Colon (tissue), 2 donors: ENCODE measurements around the gene TPRX1.
"Not testable (repeated sequence)": the region's sequence is repeated elsewhere in the genome, so short reads cannot be mapped to it uniquely, and the experiment has no call there.

ENCODE experiments used
- FAIRE-seq: peaks from 2 replicates; lab custom pipeline; 2012; peaks lifted over from hg19 to GRCh38; lab: Jason Lieb, UNC
- donor health status: control.
- donor health status: control.

The TPRX1 gene

DNA sequence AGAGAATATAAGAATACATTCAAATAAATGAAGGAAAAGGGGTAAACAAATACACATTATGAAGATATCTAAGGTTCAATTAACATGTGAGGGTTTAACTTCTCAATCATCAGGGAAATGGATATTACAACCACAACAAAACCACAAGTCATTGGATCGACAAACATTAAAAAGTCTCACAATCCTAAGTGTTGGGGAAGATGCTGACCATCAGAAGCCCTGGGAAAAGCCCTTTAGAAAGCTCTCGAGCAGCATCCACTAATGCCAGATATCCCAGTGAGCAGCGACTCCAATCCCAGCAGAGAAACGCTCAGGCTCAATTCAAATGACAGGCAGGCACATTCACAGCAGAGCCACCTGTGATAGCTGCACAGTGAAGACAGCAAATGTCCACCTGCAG, 3.1 kb downstream of the TPRX1 start:
- FAIRE-seq: no peak

- FAIRE-seq: no peak
Measured at GRCh38 chr19:47798904-47799266, 5.5 kb downstream of the TPRX1 start.

DNA sequence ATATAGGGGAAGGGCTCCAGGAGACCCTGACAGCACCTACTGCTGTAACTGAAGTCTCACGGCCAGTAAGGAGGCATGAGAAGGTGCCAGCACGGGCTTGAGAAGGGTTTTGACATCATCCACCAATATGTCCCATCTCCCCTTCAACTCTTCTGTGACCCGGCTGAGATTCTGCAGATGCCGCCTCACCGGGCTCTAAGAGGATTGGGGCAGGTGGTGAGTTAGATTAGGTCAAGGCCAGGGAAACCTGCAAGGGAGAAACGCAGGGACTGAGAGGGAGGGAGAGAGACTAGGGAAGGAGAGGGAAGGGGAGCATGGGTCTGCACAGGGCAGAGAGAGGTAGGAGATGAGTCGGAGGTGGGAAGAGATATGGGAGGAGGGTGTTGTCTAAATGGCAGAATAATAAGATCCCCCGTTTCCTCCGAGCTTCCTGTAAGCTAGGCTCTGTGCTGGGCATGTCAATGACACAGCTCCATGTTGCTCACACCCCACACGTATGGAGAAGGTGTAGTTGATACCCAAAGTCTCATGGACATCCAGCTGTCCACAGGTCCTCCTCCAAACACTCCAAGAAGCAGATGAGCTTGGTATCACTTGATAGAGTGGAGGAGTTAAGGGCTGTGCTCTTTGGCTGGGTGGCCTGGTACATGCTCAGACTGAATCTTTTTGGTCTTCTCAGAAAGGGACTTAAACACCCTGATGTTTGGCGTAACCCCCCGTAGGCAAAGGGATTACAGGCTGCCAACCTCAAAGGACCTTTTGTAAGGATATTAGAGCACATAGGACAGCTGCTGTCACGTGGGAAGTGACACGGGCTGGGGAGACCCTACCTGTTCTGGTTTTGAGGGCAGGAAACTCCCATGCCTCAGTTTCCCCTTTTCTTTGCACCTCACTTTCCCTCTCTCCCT, 6.1 kb downstream of the TPRX1 start:
- FAIRE-seq: no peak

GRCh38 chr19:47796785-47797184, 7.6 kb downstream of the TPRX1 start:
- FAIRE-seq: no peak

GRCh38 chr19:47794526-47794925, 9.8 kb downstream of the TPRX1 start:
- FAIRE-seq: no peak

DNA sequence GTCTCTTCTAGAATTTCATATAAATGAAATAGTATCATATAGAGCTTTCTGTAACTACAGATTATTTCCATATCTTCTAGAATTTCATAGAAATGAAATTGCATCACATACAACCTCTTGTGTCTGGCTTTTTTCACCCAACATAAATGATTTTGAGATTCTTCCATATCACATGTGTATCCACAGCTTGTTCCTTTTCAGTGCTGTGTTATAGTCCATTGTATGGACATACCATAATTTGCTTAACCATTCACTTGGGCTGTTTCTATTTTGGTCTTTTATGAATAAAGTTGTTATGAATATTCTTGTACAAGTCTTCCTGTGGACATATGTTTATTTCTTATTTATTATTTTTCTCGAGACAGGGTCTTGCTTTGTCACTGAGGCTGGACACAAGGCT, 11.7 kb downstream of the TPRX1 start:
- no peak for FAIRE-seq

GRCh38 chr19:47790398-47790814, 13.9 kb downstream of the TPRX1 start:
- FAIRE-seq: no peak

DNA sequence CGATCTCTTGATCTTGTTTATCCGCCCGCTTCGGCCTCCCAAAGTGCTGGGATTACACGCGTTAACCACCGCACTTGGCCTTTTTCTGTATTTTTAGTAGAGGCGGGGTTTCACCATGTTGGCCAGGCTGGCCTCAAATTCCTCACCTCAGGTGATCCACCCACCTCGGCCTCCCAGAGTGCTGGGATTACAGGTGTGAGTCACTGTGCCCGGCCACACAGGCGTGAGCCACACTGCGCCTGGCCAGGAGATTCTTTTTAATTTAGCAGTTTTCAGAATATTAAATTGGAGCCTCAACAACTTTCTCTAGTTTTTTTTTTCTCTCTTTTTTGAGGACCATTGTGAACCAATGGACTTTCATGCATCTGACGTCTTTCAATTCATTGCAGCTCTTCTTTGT, 14.5 kb downstream of the TPRX1 start:
- FAIRE-seq: not testable (repeated sequence)

DNA sequence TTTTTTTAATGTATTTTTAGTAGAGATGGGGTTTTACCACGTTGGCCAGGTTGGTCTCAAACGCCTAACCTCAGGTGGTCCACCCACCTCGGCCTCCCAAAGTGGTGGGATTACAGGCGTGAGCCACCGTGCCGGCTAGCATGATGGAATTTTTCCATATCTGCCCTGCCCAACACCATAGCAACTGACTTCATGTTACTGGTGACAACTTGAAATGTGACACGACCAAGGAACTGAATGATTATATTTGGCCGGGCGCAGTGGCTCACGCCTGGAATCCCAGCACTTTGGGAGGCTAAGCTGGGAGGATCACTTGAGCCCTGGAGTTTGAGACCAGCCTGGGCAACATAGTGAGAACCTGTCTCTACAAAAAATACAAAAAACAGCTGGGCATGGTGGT, 17.0 kb downstream of the TPRX1 start:
- FAIRE-seq: not testable (repeated sequence)

GRCh38 chr19:47786566-47786965, 17.8 kb downstream of the TPRX1 start:
- no peak for FAIRE-seq

DNA sequence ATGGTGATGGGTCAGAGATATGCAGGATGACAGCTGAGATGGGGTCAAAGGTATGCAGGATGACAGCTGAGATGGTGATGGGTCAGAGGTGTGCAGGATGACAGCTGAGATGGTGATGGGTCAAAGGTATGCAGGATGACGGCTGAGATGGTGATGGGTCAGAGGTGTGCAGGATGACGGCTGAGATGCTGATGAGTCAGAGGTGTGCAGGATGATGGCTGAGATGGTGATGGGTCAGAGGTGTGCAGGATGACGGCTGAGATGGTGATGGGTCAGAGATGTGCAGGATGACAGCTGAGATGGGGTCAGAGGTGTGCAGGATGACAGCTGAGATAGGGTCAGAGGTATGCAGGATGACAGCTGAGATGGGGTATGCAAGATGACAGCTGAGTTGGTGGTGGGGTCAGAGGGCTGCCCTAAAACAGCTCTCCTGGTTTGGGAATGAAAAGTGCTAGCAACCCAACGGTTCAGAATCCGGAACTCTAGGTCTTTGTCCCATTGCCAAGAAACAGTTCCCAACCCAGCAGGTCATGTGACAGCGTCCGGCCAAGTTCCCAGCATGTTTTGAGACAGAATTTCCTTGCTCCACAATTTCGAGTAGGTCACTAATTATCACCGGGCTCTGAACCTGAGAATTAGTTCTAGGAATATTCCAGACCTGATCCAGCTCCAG, 22.6 kb downstream of the TPRX1 start:
- FAIRE-seq: no peak

- FAIRE-seq: no peak
Measured at GRCh38 chr19:47780215-47780551, 24.2 kb downstream of the TPRX1 start.

DNA sequence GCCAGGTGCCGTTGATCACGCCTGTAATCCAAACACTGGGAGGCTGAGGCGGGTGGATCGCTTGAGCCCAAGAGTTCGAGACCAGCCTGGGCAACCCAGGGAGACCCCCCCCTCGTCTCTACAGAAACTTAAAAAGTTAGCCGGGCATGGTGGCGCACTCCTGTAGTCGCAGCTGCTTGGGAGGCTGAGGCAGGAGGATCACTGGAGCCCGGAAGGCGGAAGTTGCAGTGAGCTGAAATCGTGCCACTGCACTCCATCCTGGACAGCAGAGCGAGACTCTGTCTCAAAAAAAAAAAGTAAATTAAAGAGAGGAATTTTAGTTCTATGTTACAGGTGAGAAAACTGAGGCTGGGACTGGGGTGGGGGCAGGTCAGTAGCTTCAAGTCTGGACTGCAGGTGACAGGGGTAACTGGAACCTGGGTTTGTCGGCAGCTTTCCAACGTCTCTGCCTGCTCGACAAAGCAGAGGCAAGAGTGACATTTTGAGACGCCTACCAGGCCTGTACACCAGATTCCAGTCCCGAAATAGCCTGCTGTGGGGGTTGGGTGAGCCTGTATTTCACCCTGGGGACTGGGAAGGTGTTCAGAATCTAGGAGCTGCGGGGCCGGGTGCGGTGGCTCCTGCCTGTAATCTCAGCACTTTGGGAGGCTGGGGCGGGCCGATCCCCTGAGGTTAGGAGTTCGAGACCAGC, 24.7 kb downstream of the TPRX1 start:
- FAIRE-seq: no peak

DNA sequence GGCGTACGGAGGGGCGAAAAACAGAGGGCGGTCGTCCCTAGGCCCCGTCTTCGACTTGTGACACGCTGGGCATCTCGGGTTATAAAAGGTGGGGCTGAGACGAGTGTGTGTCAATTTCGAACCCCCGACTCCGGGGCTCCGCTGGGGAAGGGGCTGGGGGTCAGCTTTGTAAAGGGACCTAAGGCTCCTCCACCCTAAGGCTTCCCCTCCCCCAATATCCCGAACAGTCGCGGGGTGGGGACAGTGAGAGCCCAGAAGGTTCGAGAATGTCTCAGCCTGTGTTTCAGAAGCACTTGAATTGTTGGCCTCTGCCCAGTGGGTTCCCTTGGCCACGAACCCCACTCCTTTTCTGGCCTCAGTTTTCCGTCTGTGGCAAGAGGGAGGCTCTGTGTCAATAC, 25.4 kb downstream of the TPRX1 start:
- no peak for FAIRE-seq

GRCh38 chr19:47778049-47778953, 26.1 kb downstream of the TPRX1 start, which contains the start of gene SELENOW:
Gene SELENOW (plus strand): TSS chr19:47778703. CDS start chr19:47778786, 83 bp downstream.
- FAIRE-seq: no peak

- not testable (repeated sequence) for FAIRE-seq
Measured at GRCh38 chr19:47777245-47778048, 26.9 kb downstream of the TPRX1 start.

- no peak for FAIRE-seq
Measured at GRCh38 chr19:47776568-47776967, 27.8 kb downstream of the TPRX1 start.

DNA sequence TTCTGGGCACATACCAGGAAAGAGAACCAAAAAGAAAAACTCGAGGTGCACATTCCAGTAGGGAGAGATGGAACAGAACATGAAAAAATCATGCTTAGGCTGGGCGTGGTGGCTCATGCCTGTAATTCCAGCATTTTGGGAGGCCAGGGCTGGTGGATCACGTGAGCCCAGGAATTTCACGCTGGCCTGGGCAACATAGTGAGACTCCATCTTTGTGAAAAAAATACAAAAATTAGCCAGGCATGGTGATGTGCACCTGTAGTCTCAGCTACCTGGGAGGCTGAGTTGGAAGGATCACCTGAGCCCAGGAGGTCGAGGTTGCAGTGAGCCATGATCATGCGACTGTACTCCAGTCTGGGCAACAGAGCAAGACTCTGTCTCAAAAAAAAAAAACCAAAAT, 33.1 kb downstream of the TPRX1 start:
- not testable (repeated sequence) for FAIRE-seq

GRCh38 chr19:47769534-47769933, 34.8 kb downstream of the TPRX1 start:
- no peak for FAIRE-seq

DNA sequence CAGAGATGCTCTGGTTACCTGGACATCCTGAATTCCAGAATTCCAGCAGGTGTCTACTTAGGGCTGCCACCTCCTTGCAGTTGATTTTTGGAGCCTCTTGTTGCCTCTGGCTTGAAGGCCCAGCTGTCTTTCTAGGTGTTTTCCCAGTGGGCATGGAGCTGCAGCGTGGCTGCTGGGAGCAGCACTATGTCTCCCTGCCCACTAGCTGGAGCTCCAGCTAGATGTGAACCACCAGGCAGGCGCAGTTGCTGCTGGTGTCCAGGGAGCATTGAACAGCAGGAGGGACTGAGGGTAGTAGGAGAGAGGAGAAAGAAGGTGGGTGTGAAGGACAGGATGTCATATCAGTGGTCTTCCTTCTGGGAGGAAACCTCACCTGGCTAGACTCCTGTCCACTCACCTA, 35.7 kb downstream of the TPRX1 start:
- no peak for FAIRE-seq

DNA sequence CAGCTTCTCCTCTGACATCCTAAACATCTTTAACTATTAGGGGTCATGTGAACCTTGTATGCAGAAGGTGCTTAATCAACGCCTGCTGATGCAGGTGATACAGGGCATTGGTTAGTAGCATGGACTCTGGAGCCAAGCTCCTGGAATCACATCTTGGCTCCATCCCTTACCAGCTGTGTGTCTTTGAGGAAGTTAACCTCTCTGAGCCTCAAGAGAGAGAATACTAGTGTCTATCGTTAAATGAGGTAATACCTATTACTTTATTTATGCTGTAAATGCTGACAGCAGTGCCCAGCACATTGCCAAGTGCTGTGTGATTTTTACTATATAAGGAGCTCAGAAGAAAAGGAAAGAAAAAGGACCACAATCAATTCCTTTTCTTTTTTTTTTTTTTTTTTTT, 37.0 kb downstream of the TPRX1 start:
- no peak for FAIRE-seq
